ENCODE data around the gene TDRKH. TPM values are rescaled to one million over a fixed set of nuclear protein-coding genes. Genes with fewer than 3 reads are reported as not detected.
"Not testable (repeated sequence)": the region's sequence is repeated elsewhere in the genome, so short reads cannot be mapped to it uniquely, and the experiment has no call there.

The TDRKH gene
- total RNA-seq, 2 donors from 2014 or later: 13.5 to 14.0 TPM

DNA sequence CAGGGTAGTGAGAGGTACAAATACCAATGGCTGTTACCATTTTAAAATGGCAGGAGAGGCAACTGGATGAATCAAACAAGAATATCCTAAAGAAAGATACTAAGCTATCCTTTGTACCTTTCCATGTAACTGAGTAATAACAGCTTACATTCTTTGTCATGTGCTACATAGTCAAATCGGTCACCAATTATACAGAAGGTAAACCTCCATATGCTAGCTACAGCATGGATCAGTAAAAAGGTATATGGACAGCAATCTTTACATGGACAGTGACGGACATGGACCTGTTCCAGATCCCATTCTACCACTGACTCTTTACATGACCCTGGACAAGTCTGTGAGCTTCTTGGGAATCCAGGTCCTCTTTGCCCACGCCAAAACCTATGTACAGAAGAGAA lies 13.6 kb downstream of the TDRKH start:
- Mint-ChIP-seq H3K27me3 (no peaks in the 10 kb centered on the region), H3K27ac (no peak overlapping the region), H3K4me3 (no peak overlapping the region), H3K9me3 (no peaks in the 10 kb centered on the region), H3K36me3 (peaks cover 16% of the 10 kb centered on the region), H3K4me1 (ENCODE audit: low read depth in 2 of 2) (no peaks in the 10 kb centered on the region)
- DNase-seq (ENCODE audit: low spot score) (no peak), ATAC-seq (no peak)

DNA sequence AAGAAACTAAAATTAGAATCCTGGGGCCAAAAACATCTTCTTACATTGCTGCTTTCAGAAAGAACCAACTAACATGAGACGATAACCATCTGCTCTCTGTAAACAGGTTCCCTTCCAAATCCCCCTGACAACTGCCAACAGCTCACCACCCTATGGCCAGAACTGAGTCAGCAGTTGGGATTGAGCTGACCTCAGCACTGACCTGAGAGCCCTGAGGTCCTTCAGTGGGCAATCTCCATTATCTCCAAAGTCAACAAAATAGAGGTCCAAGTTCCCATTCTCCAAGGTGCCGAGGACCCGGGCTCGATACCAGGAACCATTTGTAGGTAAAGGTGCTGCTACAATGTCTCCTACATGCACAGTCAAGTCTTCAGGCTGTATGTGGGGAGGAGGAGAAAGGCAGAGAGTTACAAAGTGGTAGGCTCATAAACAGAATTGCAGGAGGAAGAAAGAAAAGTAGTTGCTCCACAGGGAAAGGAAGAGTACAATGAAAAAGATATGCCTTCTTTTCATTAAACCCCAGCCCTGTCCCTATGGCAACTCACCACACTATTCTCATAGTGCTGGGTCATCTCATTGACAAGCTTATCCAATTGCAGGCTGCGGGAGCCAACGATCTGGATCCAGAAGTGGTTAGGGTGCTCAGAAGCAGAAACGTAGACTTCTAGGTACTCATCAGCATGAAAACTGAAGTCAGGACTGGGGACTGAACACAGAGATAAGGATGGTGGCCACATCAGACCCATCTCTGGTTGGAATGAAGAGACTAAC lies 14.2 kb downstream of the TDRKH start:
- no peaks in the 10 kb centered on the region for H3K9me3 Mint-ChIP-seq
- H3K27me3 Mint-ChIP-seq: no peaks in the 10 kb centered on the region

DNA sequence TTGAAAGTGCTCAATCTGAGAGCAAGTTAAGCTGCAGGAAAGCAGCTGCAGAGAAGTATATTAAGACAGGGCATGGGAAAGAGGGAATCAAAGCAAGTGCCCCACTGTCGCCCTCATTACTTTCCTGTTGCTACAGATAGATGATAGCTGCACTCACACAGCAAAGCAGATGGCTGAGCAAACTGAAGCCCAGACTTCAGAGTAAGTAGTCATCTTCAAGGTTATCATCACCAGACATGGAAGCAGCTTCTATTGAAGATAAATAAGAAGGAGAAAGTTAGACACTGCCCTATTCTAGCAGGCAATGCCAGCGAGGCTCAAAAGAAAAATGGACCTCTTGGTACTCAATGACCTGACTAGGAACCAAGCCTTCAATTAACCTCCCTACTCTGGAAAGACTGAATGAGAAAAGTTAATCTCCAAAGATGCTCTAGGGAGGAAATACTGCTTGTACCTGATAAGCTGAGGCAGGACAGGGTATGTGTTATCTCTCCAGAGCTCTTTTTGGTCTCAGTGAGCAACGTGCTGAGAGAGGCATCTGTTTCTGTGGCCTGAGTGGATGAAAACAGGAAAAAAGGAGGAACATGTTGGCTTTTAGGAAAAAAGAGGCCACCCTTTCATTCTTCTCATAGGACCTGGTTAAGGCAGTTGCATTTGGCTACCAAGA lies 15.9 kb downstream of the TDRKH start:
- ATAC-seq (no peak), DNase-seq (ENCODE audit: low spot score) (no peak)
- Mint-ChIP-seq H3K36me3 (peaks cover 16% of the 10 kb centered on the region), H3K27me3 (no peaks in the 10 kb centered on the region), H3K4me1 (ENCODE audit: low read depth in 2 of 2) (no peaks in the 10 kb centered on the region), H3K27ac (no peak overlapping the region), H3K4me3 (no peak overlapping the region), H3K9me3 (no peaks in the 10 kb centered on the region)

More for the DNA sequence above, 14.2 kb downstream of the TDRKH start:
- no peak for ATAC-seq
- Mint-ChIP-seq H3K36me3 (peaks cover 16% of the 10 kb centered on the region), H3K4me1 (ENCODE audit: low read depth in 2 of 2) (no peaks in the 10 kb centered on the region), H3K4me3 (no peak overlapping the region), H3K27ac (no peak overlapping the region)
- no peak for DNase-seq (ENCODE audit: low spot score)

DNA sequence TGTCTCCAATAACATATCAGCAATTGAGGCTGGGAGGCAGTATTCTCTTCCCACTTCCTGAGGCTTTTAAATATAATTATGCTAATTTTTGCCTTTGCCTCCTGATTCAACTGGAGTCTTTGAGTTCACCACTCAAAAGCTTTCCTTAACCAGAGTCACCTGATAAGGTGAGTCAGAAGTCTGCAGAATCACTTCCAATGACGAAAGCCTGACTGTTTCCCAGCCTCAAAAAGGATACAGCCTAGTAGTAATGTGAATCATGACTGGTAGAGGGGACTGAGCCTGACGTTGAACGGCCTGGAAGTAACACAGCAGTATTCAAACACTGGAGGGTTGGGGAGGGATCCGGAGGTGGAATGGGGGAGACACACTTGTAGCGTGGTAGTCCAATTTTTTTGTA lies 16.6 kb downstream of the TDRKH start:
- Mint-ChIP-seq H3K4me3 (no peak overlapping the region), H3K4me1 (ENCODE audit: low read depth in 2 of 2) (no peaks in the 10 kb centered on the region), H3K27ac (no peak overlapping the region), H3K27me3 (no peaks in the 10 kb centered on the region), H3K36me3 (peaks cover 9% of the 10 kb centered on the region), H3K9me3 (no peaks in the 10 kb centered on the region)
- ATAC-seq (no peak), DNase-seq (ENCODE audit: low spot score) (no peak)

DNA sequence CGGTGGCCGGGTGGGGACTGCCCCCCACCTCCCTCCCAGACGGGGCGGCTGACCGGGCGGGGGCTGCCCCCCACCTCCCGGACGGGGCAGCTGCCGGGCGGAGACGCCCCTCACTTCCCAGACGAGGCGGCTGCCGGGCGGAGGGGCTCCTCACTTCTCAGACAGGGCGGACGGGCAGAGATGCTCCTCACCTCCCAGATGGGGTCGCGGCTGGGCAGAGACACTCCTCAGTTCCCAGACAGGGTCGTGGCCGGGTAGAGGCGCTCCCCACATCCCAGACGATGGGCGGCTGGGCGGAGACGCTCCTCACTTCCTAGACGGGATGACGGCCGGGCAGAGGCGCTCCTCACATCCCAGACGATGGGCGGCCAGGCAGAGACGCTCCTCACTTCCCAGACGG lies 21.0 kb downstream of the TDRKH start:
- H3K27ac Mint-ChIP-seq; DNase-seq (ENCODE audit: low spot score); H3K27me3 Mint-ChIP-seq; H3K9me3 Mint-ChIP-seq; ATAC-seq; H3K36me3 Mint-ChIP-seq; H3K4me3 Mint-ChIP-seq: not testable (repeated sequence)
- H3K4me1 Mint-ChIP-seq (ENCODE audit: low read depth in 2 of 2): peaks cover 5 to 12% of the 10 kb centered on the region in 2 donors

DNA sequence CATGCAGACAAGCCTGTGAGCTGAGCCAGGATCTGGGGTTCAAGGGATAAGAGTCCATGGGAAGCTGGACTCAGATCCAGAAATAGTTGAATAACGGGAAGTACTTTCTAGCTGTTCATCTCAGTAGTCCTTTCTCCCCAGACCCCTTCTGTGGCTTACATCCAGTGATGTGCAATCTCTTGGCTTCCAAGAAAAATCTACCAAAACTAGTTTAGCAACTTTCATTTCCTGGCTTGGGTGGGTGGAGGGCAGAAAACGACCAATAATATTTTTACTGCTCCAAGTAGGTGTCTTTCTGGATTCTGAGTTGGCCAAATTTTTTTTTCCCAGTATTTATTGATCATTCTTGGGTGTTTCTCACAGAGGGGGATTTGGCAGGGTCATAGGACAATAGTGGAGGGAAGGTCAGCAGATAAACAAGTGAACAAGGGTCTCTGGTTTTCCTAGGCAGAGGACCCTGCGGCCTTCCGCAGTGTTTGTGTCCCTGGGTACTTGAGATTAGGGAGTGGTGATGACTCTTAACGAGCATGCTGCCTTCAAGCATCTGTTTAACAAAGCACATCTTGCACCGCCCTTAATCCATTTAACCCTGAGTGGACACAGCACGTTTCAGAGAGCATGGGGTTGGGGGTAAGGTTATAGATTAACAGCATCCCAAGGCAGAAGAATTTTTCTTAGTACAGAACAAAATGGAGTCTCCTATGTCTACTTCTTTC lies 21.8 kb downstream of the TDRKH start:
- H3K27ac Mint-ChIP-seq; H3K36me3 Mint-ChIP-seq; H3K9me3 Mint-ChIP-seq; DNase-seq (ENCODE audit: low spot score); ATAC-seq; H3K4me3 Mint-ChIP-seq; H3K27me3 Mint-ChIP-seq: not testable (repeated sequence)
- H3K4me1 Mint-ChIP-seq (ENCODE audit: low read depth in 2 of 2): peaks cover 13 to 20% of the 10 kb centered on the region in 2 donors

DNA sequence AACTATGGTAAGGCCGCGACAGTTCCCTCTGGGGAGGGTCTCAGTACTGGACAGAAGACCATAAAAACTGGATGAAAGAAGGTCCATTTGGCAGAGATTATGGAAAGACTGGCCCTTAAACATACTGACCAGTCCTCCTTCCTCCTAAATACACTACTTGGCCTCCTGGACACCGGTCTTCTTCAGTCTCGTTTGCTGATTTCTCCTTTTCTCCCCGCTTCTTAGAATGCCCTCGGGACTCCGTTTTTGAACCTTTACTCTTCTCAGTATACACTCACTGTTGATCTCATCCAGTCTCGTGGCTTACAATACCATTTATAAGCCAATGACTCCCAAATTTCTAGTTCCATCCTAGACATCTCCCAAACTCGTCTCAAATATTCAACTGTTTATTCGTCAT lies 26.3 kb downstream of the TDRKH start:
- H3K27ac Mint-ChIP-seq: peak overlapping the region; percentile 99
- peaks cover 23 to 31% of the 10 kb centered on the region in 2 donors for H3K4me1 Mint-ChIP-seq (ENCODE audit: low read depth in 2 of 2)
- ATAC-seq (no peak), DNase-seq (ENCODE audit: low spot score) (no peak)
- no peaks in the 10 kb centered on the region for H3K9me3 Mint-ChIP-seq
- peak overlapping the region; percentile 97 for H3K4me3 Mint-ChIP-seq
- H3K36me3 Mint-ChIP-seq: no peaks in the 10 kb centered on the region
- H3K27me3 Mint-ChIP-seq: no peaks in the 10 kb centered on the region

DNA sequence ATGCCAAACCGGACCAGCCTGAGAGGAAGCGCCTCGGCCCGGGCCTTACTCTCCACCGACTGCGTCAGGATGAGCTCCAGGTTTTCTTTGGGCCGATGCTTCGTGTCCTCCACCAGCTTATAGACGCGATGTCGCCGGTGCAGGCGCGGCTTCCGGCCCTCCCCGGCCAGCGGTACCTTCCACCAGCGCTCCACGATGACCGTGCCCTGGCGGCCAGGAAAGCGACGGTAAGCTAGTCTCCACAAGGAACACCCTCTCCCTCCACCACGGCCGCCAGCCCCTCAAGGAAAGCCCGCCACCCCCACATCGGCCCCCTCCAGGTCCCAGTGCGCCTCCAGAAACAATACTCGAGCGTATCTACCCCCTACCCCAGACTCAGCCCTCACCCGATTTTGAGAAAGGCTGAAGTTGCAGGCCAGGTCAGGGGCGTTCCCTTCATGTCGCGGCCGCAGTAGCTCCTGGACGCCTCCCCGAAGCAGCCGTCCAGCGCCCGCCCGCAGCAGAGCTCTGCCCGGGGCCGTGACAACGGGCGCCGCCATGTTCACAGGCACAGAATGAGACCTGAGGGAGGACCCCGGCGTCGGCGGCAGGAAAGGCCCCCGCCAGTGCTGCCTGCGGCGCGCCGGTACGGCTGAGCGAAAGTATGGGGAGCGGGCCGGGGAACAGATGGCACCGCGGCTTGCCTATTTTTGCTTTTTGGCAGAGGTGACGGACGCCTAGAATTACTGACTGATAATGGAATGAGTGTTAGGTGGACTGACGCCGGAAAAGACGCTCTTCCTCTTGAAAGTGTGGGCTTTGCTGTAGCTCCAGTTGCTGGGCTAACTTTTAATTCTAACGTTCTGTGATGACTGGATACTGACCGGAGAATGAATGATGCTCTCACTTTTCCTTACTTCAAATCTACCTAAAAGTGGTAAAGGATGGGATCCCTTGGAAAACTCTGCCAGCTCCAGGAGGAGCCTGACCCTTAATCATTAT lies 27.1 kb downstream of the TDRKH start, which contains the start of gene MRPL9:
TSS of gene MRPL9 (minus strand) at position 556 of the 981 bp plus-strand sequence. CDS start at position 539, 17 bp downstream.
- peaks cover 23 to 31% of the 10 kb centered on the region in 2 donors for H3K4me1 Mint-ChIP-seq (ENCODE audit: low read depth in 2 of 2)
- ATAC-seq (peak; percentile 99), DNase-seq (ENCODE audit: low spot score) (peak; percentile 86)
- H3K36me3 Mint-ChIP-seq: no peaks in the 10 kb centered on the region
- H3K4me3 Mint-ChIP-seq: peak within 1 kb of the TSS; percentile 97
- no peaks in the 10 kb centered on the region for H3K27me3 Mint-ChIP-seq
- H3K9me3 Mint-ChIP-seq: no peaks in the 10 kb centered on the region
- peak within 1 kb of the TSS; percentile 99 for H3K27ac Mint-ChIP-seq

DNA sequence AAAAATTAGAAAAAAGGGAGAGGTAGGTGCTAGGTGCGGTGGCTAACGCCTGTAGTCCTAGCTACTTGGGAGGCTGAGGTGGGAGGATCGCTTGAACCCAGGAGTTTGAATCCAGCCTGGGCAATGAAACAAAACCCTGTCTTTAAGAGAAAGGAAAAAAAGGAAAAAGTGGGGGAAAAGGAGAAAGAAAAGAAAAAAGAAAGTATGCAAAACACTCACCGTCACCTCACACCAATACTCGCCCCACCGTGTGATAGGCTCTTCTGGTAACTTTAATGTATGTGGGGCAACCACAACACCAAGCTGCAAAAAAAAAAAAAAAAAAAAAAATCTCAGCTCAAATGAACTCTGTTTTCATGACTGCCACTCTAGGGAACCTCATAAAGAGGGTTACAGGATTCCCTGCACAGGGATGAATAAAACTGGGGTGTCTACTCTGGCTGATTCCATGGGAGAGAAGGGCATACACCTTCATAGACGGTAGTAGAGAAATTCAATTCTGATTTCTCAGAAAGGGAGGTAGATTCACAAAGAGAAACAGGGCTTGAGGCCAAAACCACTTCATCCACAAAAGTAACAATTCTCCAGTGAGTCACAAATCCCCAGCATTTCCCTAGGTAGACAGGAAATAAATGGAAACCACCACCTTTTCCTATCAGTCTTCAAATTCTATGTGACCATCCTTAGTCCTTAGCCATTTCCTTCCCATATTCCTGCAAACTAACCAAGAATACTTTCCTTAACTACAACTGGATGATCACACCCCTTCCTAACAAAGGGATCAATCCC lies 29.5 kb downstream of the TDRKH start:
- DNase-seq (ENCODE audit: low spot score) (no peak), ATAC-seq (no peak)
- Mint-ChIP-seq H3K27ac (peak overlapping the region in 1 of 2 donors; percentile 36), H3K4me1 (ENCODE audit: low read depth in 2 of 2) (peaks cover 37 to 41% of the 10 kb centered on the region in 2 donors), H3K27me3 (no peaks in the 10 kb centered on the region), H3K4me3 (no peak overlapping the region), H3K36me3 (no peaks in the 10 kb centered on the region), H3K9me3 (no peaks in the 10 kb centered on the region)

DNA sequence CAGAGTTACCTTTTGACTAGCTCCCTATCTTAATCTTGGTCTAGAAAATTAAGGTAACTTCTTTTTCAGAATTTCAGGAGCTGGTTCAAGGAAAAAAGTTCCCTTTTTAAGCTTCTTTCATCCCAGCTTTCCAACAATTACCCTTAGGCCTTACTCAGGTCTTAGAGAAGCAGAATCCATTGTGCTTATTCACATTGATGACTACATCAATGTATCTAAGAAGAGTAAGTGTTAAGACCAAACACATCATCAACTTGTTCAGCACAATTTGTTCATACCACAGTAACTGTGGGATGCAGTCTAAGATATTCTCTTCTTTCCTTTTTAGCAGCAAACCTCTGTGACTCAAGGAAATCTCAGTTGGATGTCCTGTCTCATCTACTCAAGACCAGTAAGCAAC lies 31.1 kb downstream of the TDRKH start:
- DNase-seq (ENCODE audit: low spot score) (no peak), ATAC-seq (no peak)
- Mint-ChIP-seq H3K27me3 (no peaks in the 10 kb centered on the region), H3K4me3 (no peak overlapping the region), H3K9me3 (no peaks in the 10 kb centered on the region), H3K36me3 (no peaks in the 10 kb centered on the region), H3K27ac (no peak overlapping the region), H3K4me1 (ENCODE audit: low read depth in 2 of 2) (peaks cover 31 to 33% of the 10 kb centered on the region in 2 donors)

DNA sequence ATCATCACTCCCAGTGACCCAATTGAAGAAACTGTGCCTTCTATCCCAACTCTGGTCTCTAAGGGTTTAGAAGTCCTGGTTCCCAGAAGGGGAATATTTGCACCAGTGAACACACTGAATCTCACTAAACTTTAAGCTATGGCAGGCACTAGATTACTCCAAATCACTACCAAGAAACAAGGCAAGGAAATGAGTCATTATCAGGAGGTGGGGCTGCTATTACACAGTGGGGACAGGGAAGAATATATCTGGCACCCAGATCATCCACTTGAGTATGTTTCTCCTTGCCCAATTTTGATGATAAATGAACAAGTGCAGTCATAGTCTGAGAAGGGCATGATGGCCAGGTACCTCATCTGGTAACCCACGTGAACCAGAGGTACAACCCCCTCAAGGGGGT lies 34.0 kb downstream of the TDRKH start:
- peak; percentile 77 to 86 for ATAC-seq
- Mint-ChIP-seq H3K9me3 (no peaks in the 10 kb centered on the region), H3K36me3 (no peaks in the 10 kb centered on the region), H3K4me1 (ENCODE audit: low read depth in 2 of 2) (peaks cover 14 to 19% of the 10 kb centered on the region in 2 donors), H3K27ac (peak overlapping the region; percentile 43 to 53), H3K4me3 (peak overlapping the region; percentile 43), H3K27me3 (peaks cover 0 to 3% of the 10 kb centered on the region in 2 donors)
- DNase-seq (ENCODE audit: low spot score): no peak

DNA sequence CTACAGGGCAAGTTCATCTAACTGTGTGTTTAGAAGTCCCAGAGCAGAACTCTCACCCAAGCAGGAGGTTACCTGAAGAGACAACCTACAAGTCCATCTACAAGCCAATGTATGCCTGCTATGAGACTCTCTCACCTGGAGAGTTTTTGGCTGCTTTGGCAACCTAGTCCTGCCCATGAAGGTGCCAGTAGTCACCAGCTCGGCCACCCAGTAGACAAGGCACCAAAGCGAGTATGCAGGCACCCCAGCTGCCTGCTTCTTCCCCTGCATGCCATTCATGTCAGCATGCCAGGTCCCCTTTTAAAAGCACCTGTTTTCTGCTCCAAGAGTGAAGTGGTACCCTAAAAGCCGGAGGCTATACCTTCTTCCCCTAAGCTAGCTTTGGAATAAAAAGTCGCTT lies 48.8 kb downstream of the TDRKH start:
- Mint-ChIP-seq H3K36me3 (peaks cover 5% of the 10 kb centered on the region), H3K27ac (no peak overlapping the region), H3K9me3 (no peaks in the 10 kb centered on the region), H3K27me3 (peaks cover 11% of the 10 kb centered on the region in 2 donors), H3K4me3 (no peak overlapping the region), H3K4me1 (ENCODE audit: low read depth in 2 of 2) (peaks cover 0 to 2% of the 10 kb centered on the region in 2 donors)
- DNase-seq (ENCODE audit: low spot score) (no peak), ATAC-seq (no peak)
